ENCODE data around the gene SCG5.

- TF ChIP-seq FOXM1 (IDR thresholded peaks at IDR 0.05; ENCODE audit: low read depth) (no peak), POLR2AphosphoS5 (IDR thresholded peaks at IDR 0.05; ENCODE audit: low read depth, low read length) (no peak), SIN3A (IDR thresholded peaks at IDR 0.05; ENCODE audit: borderline replicate concordance, low read depth, low read length) (no peak), RFX5 (IDR thresholded peaks at IDR 0.05; ENCODE audit: low read length) (no peak)
- TF ChIP-seq, protein P1, sequence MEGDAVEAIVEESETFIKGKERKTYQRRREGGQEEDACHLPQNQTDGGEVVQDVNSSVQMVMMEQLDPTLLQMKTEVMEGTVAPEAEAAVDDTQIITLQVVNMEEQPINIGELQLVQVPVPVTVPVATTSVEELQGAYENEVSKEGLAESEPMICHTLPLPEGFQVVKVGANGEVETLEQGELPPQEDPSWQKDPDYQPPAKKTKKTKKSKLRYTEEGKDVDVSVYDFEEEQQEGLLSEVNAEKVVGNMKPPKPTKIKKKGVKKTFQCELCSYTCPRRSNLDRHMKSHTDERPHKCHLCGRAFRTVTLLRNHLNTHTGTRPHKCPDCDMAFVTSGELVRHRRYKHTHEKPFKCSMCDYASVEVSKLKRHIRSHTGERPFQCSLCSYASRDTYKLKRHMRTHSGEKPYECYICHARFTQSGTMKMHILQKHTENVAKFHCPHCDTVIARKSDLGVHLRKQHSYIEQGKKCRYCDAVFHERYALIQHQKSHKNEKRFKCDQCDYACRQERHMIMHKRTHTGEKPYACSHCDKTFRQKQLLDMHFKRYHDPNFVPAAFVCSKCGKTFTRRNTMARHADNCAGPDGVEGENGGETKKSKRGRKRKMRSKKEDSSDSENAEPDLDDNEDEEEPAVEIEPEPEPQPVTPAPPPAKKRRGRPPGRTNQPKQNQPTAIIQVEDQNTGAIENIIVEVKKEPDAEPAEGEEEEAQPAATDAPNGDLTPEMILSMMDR (IDR thresholded peaks at IDR 0.05): no peak
Observed at GRCh38 chr15:32705446-32705845, 63.9 kb downstream of the SCG5 start.

All from SK-N-SH (cell line).